SH-SY5Y (cell line): Measurements from ENCODE around the gene RAB2B.

Experiments
- GATA2 ChIP-seq: IDR thresholded peaks from 2 replicates; pipeline ENCODE4 v1.6.1; 2011; ENCODE audit warnings: mild to moderate bottlenecking, low read depth, low read length
- GATA3 ChIP-seq: IDR thresholded peaks from 2 replicates; pipeline ENCODE4 v1.6.1; 2011; ENCODE audit warnings: low read depth, mild to moderate bottlenecking, low read length, moderate library complexity

GRCh38 chr14:21496453-21496852 is 19.7 kb upstream of the RAB2B start:
- TF ChIP-seq GATA3 (no peak), GATA2 (no peak)
